Fibroblast of lung (primary cell): ENCODE measurements around the gene TAS2R13.

Source experiments
- CTCF ChIP-seq, 2 donors: IDR thresholded peaks in 1 of 2; conservative IDR thresholded peaks in 1 of 2; 1 replicate in 1 of 2; 2 replicates in 1 of 2; pipeline ENCODE4 v1.5.1; 2011 to 2012; ENCODE audit warnings: low read length in 2 of 2, control low read depth in 1 of 2, inconsistent platforms in 1 of 2, low read depth in 1 of 2, mild to moderate bottlenecking in 1 of 2
- EZH2 ChIP-seq: IDR thresholded peaks from 2 replicates; pipeline ENCODE4 v1.5.1; 2012; ENCODE audit warnings: low read length, control low read depth, mild to moderate bottlenecking; ENCODE audit errors: missing control alignments

DNA sequence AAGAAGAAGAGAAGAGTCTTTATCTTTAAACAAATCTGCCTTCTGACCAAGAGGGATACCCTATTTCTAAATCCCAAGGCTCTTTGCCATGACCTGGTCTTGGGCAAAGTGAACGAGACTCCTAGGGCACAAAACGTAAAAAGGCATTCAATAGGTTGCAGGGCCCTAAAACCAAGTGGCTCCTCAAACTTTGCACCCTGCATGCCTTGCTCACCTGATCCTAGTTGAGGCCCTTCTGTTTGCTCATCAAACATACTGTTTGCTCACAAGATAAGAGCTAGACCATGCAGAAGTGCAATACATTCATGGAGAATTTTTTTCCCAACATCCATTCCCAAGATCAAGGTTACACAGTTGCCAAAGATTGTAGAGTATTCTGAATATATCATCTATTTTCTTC is 17.4 kb downstream of the TAS2R13 start:
- TF ChIP-seq CTCF (conservative IDR thresholded peaks at IDR 0.05 in 1 of 2, IDR thresholded peaks at IDR 0.05 in 1 of 2; ENCODE audit: low read depth in 1 of 2, low read length in 2 of 2) (no peak), EZH2 (no peak)
